GM18868 (cell line): ENCODE measurements around the gene SSC5D.
A peak's percentile ranks its signal among the peaks of the same experiment; 100 is the strongest.

Source experiments
- ATAC-seq: cut with Tn5 transposase; IDR thresholded peaks from one replicate; pipeline ENCODE4 v1.9.1; 2021; ENCODE audit warnings: mild to moderate bottlenecking, moderate library complexity; ENCODE audit not compliant: unreplicated experiment

Gene SSC5D

GRCh38 chr19:55472463-55472862, 15.8 kb upstream of the SSC5D start:
- ATAC-seq, result no peak

DNA sequence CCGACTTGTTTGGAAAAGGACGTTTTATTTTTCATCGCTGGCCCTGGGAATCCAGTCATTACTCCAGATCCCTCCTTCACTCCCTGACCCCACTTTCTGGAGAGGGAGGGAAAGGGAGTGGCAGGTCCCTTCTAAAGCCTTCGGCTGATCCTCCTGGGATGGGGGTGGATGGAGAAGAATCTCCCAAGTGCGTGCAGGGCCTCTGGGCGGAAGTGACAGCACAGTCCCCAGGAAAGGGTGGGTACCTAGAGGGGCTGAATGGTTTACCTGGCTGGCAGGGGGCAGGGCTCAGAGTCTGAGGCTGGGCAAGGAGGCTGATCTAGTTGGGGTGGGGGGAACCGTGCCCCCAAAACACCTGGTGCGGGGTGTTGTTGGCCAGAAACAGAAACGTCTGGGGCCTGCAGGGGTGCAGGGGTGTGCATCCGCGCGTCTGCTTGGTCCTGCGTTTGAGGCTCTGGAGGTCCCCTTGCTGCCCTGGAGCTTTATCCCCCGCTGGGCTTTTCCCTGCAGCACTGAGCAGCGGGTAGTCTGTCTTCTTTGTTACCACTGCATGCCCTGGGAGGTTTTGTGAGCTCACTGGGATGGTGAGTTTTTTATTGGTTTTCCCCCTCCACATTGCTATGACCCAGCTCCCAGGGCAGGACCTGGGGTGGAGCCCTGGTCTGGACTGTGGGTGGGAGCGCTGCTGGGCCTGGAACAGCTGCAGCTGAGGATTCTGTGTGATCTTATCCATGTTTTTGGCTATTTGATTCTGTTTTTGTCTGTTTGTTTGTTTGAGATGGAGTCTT, 14.8 kb upstream of the SSC5D start:
- no peak for ATAC-seq

DNA sequence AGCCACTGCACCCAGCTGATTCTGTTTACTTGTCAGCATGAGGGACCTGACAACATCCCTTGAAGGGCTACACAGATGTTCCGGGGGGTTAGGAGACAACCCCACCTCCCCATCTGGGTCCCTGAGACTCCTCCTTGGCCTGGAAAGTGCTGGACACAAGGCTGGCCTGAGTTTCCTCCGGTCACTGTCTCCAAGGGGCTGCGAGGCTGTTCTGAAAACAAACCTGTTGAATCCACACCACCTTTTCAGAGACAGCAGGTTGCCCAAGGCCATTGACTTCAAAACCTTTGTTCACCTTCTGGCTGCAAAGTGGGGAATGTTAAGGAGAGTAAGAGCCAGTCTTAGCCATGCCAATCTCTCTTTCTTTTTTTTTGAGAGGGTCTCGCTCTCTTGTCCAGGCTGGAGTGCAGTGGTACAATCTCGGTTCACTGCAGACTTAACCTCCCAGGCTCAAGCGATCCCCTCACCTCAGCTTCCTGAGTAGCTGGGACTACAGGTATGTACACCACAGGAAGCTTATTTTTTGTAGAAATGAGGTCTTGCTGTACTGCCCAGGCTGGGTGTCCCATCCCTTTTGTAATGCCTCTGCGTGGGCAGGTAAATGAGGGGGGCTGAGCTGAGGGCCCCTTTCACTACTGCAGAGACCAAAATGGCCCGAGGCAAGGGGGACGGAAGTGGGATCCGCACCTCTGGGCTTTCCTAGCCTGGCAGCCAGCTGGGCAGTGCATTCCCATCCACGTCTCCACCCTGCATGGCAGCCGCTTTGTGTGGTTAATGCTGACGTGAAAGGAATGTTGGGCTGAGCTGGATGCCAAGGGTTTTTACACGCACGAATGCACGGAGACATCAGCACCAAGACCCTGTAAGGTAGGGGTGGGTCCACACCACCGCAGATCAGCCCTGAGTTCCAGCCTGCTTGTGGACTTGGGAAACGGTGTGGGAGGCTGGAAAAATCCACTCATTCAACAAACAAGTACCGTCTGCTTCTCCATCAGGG, 13.7 kb upstream of the SSC5D start:
- ATAC-seq, result no peak

DNA sequence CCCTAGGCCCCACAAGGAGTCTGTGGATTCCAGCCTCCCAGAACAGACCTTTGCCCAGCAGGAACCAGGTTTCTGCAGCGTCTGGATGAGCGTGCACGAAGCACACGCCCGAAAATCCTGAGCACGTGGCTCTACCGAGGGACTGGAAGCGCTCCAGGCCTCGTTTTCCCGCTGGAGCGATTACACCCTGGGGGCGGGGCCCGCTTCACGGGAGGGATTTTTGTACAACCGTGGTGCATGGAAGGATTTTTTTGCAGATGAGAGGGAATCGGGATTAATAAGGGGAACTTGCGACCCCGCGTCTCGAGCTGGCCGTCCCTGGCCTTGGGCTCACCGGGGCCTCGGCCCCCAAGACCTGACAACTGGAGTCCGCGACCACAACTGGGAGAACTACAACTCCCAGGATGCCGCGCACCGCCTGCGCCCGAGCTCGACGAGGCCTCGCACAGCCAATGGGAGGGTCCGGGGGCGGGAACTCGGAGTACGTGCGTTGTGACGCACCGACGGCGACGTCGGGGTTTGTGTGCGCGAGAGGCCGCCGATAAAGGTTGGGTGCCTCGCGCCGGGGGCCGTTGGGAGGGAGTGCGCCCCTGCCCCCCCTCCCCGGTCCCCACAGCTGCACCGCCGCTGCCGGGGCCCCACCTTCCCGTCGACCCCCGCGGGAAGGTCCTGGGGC, 12.0 kb upstream of the SSC5D start, which contains the start of gene ZNF628:
Gene ZNF628, plus strand, starts transcription at position 518 of the 676 bp plus-strand sequence. CDS start 3,294 bp downstream, outside the sequence.
- ATAC-seq, result peak; percentile 93

GRCh38 chr19:55477905-55478304, 10.3 kb upstream of the SSC5D start:
- no peak for ATAC-seq

DNA sequence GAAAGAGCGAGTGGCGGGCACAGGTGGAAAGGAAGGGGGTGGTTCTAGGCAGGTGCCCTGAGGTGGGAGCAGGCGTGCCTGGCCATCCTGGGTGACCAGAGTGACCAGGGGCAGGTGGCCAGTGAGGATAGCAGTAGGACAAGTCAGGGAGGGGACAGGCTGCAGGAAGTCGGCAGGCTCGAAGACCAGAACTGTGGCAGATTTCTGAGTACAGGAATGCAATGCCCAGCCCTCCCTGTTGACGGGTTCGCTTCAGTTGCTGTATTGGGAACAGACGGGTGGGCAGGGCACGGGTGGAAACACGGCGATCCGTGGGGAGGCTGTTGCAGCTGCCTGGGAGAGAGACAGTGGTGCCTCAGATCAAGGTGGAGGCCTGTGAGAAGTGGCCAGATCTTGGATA, 9.9 kb upstream of the SSC5D start:
- ATAC-seq, result no peak

DNA sequence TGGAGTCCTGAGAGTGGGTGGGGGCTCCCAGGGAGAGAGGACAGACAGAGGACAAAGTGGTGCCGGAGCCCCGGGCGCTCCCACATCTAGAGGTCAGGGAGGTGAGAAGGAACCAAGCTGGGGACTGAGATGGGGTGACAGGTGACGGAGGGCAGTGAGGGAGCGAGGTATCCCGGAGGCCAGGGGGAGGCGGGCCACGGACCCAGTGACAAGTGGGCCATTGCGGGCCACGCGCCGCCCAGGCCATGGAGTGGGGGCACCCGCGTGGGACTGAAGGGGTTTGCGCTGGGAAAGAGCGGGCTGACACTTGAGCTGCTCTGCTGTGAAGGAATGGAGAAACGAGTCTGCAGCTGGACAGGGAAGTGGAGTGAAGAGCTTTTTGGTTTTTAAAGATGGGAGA, 9.2 kb upstream of the SSC5D start:
- no peak for ATAC-seq

GRCh38 chr19:55479451-55480230, 8.6 kb upstream of the SSC5D start:
- ATAC-seq, result no peak

DNA sequence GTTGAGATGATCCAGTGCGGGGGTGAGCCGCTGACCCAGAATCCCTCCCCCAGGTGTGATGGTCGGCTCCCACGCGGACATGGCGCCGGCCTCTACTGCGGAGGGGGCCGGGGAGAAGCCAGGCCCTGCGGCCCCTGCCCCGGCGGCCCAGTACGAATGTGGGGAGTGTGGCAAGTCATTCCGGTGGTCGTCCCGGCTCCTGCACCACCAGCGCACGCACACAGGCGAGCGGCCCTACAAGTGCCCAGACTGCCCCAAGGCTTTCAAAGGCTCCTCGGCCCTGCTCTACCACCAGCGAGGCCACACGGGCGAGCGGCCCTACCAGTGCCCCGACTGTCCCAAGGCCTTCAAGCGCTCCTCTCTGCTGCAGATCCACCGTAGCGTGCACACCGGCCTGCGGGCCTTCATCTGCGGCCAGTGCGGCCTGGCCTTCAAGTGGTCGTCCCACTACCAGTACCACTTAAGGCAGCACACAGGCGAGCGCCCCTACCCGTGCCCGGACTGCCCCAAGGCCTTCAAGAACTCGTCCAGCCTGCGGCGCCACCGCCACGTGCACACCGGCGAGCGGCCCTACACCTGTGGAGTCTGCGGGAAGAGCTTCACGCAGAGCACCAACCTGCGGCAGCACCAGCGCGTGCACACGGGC, 7.0 kb upstream of the SSC5D start:
- ATAC-seq, result no peak

GRCh38 chr19:55481794-55482155, 6.5 kb upstream of the SSC5D start:
- no peak for ATAC-seq

DNA sequence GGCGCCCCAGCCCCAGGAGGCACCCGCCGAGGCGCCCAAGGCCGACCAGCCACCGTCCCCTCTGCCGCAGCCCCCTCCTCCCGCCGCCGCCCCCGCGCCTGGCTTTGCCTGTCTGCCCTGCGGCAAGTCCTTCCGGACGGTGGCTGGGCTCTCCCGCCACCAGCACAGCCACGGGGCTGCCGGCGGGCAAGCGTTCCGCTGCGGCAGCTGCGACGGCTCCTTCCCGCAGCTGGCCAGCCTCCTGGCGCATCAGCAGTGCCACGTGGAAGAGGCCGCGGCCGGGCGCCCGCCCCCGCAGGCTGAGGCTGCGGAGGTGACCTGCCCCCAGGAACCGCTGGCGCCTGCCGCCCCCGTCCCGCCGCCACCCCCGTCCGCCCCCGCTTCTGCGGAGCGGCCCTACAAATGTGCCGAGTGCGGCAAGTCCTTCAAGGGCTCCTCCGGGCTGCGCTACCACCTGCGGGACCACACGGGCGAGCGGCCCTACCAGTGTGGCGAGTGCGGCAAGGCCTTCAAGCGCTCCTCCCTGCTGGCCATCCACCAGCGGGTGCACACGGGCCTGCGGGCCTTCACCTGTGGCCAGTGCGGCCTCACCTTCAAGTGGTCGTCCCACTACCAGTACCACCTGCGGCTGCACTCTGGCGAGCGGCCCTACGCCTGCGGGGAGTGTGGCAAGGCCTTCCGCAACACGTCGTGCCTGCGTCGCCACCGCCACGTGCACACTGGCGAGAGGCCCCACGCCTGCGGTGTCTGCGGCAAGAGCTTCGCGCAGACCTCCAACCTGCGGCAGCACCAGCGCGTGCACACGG, 5.9 kb upstream of the SSC5D start:
- no peak for ATAC-seq

DNA sequence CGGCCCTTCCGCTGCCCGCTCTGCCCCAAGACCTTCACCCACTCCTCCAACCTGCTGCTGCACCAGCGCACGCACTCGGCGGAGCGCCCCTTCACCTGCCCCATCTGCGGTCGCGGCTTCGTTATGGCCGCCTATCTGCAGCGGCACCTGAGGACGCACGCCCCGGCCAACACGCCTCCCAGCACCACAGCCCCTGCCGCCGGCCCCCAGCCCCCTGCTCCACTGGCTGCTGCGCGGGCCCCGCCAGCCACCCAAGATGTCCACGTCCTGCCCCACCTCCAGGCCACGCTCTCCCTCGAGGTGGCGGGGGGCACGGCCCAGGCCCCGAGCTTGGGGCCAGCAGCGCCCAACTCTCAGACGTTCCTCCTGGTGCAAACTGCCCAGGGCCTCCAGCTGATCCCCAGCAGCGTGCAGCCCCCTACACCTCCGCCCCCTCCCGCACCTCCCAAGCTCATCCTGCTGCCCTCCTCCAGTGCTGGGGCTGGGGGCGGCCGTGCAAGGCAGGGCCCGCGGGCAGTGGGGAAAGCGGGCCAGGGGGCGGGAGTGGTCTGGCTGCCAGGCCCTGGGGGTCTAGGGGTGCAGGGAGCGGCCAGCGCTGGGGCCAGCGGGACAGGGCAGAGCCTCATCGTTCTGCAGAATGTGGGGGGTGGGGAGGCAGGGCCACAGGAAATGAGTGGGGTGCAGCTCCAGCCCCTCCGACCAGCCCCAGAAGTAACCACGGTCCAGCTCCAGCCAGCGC, 5.1 kb upstream of the SSC5D start:
- no peak for ATAC-seq

DNA sequence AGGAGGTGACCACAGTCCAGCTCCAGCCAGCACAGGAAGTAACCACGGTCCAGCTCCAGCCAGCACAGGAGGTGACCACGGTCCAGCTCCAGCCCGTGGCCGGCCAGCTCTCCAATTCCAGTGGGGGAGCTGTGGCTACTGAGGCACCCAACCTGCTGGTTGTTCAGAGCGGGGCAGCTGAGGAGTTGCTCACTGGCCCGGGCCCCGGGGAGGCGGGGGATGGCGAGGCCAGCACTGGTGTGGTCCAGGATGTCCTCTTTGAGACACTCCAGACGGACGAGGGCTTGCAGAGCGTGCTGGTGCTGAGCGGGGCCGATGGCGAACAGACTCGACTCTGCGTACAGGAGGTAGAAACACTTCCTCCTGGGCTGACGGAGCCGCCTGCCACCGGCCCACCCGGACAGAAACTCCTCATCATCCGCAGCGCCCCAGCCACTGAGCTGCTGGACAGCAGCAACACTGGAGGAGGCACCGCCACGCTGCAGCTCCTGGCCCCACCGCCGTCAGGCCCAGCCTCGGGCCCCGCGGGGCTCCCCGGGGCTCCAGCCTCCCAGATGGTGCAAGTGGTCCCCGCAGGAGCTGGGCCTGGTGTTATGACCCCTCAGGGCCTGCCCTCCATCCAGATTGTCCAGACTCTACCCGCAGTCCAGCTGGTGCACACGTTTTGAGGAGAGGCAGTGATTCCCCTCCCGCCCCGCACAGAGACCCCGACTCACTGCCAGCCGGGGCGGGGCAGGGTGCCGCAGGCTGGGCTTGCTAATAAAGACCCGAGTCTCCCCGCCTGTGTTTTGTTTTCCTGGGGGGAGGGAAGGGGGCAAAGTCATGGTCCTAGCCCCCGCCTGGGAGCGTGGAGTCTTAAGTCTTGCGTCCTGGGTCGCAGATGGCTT, 4.3 kb upstream of the SSC5D start:
- no peak for ATAC-seq

DNA sequence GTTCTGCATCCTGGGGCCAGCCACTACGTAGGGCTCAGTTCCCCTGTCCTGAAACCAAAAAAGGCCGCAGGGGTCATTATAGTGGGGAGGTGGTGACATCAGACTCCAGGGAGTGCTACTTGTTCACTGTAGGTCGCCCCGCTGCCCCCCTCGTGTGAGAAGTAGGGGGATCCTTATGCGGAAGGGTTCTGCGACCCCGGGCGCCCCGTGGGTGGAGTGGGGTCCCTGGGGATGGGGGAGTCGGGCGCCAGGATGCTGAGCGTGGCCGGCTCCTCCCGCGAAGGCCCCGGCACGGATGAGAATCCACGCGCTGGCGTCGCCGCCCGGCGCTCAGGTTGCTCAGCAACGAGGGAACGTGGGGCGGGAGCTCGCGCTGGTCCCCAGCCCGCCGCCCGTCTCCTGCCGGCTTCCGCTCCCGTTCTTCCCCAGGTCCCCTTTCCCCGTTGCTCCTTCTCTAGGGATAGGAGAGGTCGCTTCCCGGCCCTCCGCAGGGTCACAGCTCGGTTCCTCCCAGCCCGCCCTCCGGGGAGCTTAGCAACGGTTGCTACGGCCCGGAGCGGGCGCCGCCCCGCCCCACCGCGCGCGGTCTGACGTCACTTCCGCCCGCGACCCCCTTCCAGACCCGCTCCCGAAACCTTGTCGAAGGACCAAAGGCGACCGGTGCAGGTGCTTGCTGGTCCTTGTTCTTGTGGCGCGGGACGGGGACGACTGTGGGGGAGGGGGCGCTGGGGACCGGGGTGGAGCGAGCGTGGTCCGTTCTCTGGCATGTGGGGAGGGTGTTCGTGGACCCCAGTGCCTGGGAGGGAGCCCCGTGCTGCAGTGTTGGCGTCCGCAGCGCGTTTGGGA, 3.4 kb upstream of the SSC5D start, which contains the start of gene NAT14:
Gene NAT14, plus strand, starts transcription at position 596 of the 846 bp plus-strand sequence. CDS start 521 bp downstream, outside the sequence.
- no peak for ATAC-seq

- ATAC-seq, result no peak
Measured at GRCh38 chr19:55485439-55486011, 2.7 kb upstream of the SSC5D start.
